ENCODE results near the gene SLC2A4RG.
A peak's percentile ranks its signal among the peaks of the same experiment; 100 is the strongest.

Gene SLC2A4RG

GRCh38 chr20:63739130-63740069 lies at the start of gene SLC2A4RG:
Gene SLC2A4RG, plus strand, starts transcription at chr20:63739776. Its CDS starts 137 bp downstream, at chr20:63739913.
- peak in 3 of 4 experiments; percentile 30 to 57 (median 55) for DNase-seq

- DNase-seq = no peak
Observed at GRCh38 chr20:63690003-63690897, 49.3 kb upstream of the SLC2A4RG start.

- no peak for DNase-seq
Observed at GRCh38 chr20:63690898-63691710, 48.5 kb upstream of the SLC2A4RG start.

- DNase-seq = no peak
Observed at GRCh38 chr20:63691711-63692435, 47.7 kb upstream of the SLC2A4RG start.

- no peak for DNase-seq
Observed at GRCh38 chr20:63692436-63693082, 47.0 kb upstream of the SLC2A4RG start.

GRCh38 chr20:63693083-63693732 lies 46.4 kb upstream of the SLC2A4RG start:
- DNase-seq = no peak

- no peak for DNase-seq
Observed at GRCh38 chr20:63693733-63694583, 45.6 kb upstream of the SLC2A4RG start.

GRCh38 chr20:63694584-63695423 lies 44.8 kb upstream of the SLC2A4RG start:
- DNase-seq = no peak

- no peak for DNase-seq
Observed at GRCh38 chr20:63695424-63696305, 43.9 kb upstream of the SLC2A4RG start.

- no peak for DNase-seq
Observed at GRCh38 chr20:63696306-63696627, 43.3 kb upstream of the SLC2A4RG start.

- no peak for DNase-seq
Observed at GRCh38 chr20:63696628-63697356, 42.8 kb upstream of the SLC2A4RG start, which contains the start of gene TNFRSF6B. Gene TNFRSF6B, plus strand, starts transcription at chr20:63696652. Its CDS starts 116 bp downstream, at chr20:63696768.

- no peak for DNase-seq
Observed at GRCh38 chr20:63697357-63697867, 42.2 kb upstream of the SLC2A4RG start.

- no peak for DNase-seq
Observed at GRCh38 chr20:63697868-63698545, 41.6 kb upstream of the SLC2A4RG start.

- no peak for DNase-seq
Observed at GRCh38 chr20:63698739-63699465, 40.7 kb upstream of the SLC2A4RG start.

GRCh38 chr20:63699466-63700198 lies 39.9 kb upstream of the SLC2A4RG start:
- no peak for DNase-seq
